SK-N-MC (cell line): Measurements from ENCODE around the gene QPCT.
A peak's percentile ranks its signal among the peaks of the same experiment; 100 is the strongest.
"Not testable (repeated sequence)": the region's sequence is repeated elsewhere in the genome, so short reads cannot be mapped to it uniquely, and the experiment has no call there.

ENCODE experiments used
- DNase-seq: peaks from one replicate; pipeline ENCODE4 v3.0.0-alpha.2; 2011; ENCODE audit warnings: low read depth, low spot score
- H3K27ac ChIP-seq: fragments of 200-600 bp; sonication (generic); 2 replicates; pipeline ENCODE4 v1.5.1; 2016; ENCODE audit warnings: mixed run types
- H3K36me3 ChIP-seq: fragments of 200-600 bp; sonication (generic); 2 replicates; pipeline ENCODE4 v1.6.1; 2017; ENCODE audit warnings: antibody characterized with exemption, low read length, mixed read lengths; ENCODE audit not compliant: insufficient read depth
- H3K4me3 ChIP-seq: fragments of 200-600 bp; sonication (generic); 2 replicates; pipeline ENCODE4 v1.5.1; 2016
- H3K9ac ChIP-seq: fragments of 200-600 bp; sonication (generic); 2 replicates; pipeline ENCODE4 v1.8.0; 2017; ENCODE audit warnings: mixed run types, mixed read lengths; ENCODE audit not compliant: insufficient read length
- H3K9me3 ChIP-seq: fragments of 200-600 bp; sonication (generic); 2 replicates; pipeline ENCODE4 v1.6.1; 2017; ENCODE audit warnings: low read depth, mild to moderate bottlenecking, antibody characterized with exemption, low read length, moderate library complexity, mixed read lengths
- EZH2 ChIP-seq: fragments of 200-600 bp; sonication (generic); IDR thresholded peaks from one replicate; pipeline ENCODE4 v1.6.1; 2017; ENCODE audit warnings: antibody characterized with exemption
- FOXP2 ChIP-seq: optimal IDR thresholded peaks from 2 replicates; pipeline ENCODE3; 2011; ENCODE audit warnings: mild to moderate bottlenecking, moderate library complexity; ENCODE audit not compliant: insufficient read depth; ENCODE audit errors: extremely low read length, control extremely low read depth
- POLR2AphosphoS5 ChIP-seq: IDR thresholded peaks from 2 replicates; pipeline ENCODE4 v1.6.1; 2012; ENCODE audit warnings: mild to moderate bottlenecking, low read depth, low read length, borderline replicate concordance

Gene QPCT

DNA sequence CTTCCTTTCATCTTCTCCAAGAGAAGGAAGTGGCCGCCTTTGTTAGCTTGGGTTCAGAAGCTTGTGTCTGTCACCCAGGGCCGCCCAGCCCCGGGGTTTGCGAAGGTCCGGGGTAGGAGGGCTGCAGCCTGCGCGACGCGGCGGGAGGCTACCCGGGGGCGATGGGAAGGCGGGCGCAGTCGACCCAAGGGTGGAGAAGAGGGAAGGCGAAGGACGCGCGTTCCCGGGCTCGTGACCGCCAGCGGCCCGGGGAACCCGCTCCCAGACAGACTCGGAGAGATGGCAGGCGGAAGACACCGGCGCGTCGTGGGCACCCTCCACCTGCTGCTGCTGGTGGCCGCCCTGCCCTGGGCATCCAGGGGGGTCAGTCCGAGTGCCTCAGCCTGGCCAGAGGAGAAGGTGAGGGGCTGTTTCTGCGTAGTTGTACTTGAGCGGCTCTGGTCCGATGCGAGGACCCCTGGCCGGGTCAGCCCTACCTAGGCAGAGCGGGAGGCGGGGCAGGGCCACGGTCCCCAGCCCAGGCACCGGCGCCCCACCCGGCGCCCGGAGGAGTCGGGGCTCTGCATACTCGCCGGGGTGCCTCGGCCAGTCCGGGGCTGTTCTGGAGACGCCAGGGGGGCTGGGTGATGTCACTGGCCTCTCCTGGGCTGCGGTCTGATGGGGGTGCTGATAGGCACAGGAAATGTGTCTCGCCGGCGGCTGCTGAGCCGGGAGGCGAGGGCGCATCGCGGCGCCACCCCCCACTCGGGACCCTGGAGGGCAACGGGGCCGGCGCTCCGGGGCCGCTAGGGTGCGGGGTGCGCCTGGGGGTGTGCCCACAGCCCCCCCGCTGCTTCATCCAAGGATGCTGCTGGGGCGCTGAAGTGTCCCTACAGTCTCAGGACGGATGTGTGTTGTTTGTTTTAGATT is at the start of gene QPCT:
Gene QPCT (plus strand): TSS at position 178 of the 909 bp plus-strand sequence. CDS start 102 bp downstream, at position 280.
- H3K36me3 ChIP-seq, result no peaks in the 10 kb centered on the region
- H3K9me3 ChIP-seq, result no peaks in the 10 kb centered on the region
- H3K27ac ChIP-seq, result peak within 1 kb of the TSS; percentile 52
- no peak within 1 kb of the TSS for H3K9ac ChIP-seq
- no peak for DNase-seq
- TF ChIP-seq FOXP2 (no peak), POLR2AphosphoS5 (no peak), EZH2 (no peak)
- no peak within 1 kb of the TSS for H3K4me3 ChIP-seq

GRCh38 chr2:37294858-37295257 is 49.6 kb upstream of the QPCT start:
- not testable (repeated sequence) for H3K9me3 ChIP-seq, H3K9ac ChIP-seq, H3K4me3 ChIP-seq, H3K27ac ChIP-seq, DNase-seq
- peaks cover 49% of the 10 kb centered on the region for H3K36me3 ChIP-seq

DNA sequence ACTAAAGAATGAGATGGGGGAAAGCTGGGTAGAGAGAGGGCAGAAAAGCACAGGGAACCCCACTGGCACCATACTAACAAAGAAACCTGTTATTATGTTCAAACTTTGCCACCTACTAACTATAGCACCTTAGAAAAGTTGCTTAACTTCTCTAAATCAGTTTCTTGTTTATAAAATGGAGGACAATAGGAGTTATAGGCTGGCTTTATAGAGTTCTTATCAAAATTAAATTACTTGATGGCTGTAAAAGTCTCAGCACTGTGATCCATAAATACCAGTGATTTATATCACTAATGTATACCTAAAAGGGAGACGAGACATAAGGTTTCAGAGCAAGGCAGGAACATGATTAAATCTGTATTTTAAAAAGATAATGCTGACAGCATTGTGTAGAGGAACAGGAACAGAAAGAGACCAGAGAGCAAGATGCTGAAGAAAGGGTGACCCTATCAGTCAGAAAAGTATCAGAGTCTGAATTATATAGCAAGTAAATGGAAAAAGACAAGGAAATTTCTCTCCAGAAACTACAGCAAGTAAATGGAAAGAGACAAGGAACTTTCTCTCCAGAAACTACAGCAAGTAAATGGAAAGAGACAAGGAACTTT is 48.9 kb upstream of the QPCT start:
- no peak for DNase-seq
- TF ChIP-seq POLR2AphosphoS5 (no peak), FOXP2 (no peak), EZH2 (no peak)
- Histone ChIP-seq H3K36me3 (peaks cover 50% of the 10 kb centered on the region), H3K9ac (no peak overlapping the region), H3K4me3 (no peak overlapping the region), H3K9me3 (no peaks in the 10 kb centered on the region; the same call in 1 of the 2 replicates), H3K27ac (no peak overlapping the region)

DNA sequence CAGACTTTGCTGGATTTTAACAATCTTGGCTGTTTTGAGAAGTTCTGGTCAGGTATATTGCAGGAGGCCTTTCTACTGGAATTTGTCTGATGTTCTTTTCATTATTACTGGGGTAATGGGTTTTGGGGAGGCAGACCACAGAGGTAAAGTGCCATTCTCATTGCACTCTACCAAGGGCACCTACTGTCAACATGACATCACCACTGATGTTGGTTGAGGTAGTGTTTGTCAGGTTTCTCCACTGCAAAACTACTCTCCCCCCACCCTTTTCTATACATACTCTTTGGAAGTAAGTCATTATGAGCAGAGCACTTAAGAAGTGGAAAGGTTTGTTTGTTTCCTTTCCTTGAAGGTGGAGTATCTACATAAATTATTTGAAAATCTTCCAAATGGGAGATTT is 46.8 kb upstream of the QPCT start:
- Histone ChIP-seq H3K4me3 (no peak overlapping the region), H3K9ac (no peak overlapping the region), H3K36me3 (peaks cover 48% of the 10 kb centered on the region), H3K27ac (no peak overlapping the region), H3K9me3 (no peaks in the 10 kb centered on the region; the same call in 1 of the 2 replicates)
- no peak for DNase-seq
- TF ChIP-seq FOXP2 (no peak), EZH2 (no peak), POLR2AphosphoS5 (no peak)

GRCh38 chr2:37300146-37300545 is 44.3 kb upstream of the QPCT start:
- Histone ChIP-seq H3K36me3 (peaks cover 55% of the 10 kb centered on the region), H3K9me3 (no peaks in the 10 kb centered on the region; the same call in 1 of the 2 replicates), H3K9ac (no peak overlapping the region), H3K4me3 (no peak overlapping the region), H3K27ac (no peak overlapping the region)
- TF ChIP-seq POLR2AphosphoS5 (no peak), FOXP2 (no peak), EZH2 (no peak)
- no peak for DNase-seq

DNA sequence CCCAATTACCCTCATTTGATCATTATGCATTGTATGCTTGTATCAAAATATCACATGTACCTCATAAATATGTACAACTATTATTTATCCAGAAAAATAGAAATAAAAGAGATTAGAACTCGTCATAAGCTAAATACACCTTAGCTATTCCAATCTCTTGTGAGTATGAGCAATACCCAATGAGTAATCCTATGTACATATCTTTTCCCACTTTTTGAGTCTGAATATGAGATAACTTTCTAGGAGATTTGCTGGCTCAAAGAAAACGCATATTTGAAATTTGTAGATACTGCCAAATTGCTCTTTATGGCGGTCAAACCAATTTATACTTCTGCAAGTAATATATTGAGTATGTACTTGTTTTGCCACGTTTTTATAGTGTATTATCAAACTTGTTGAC is 43.9 kb upstream of the QPCT start:
- Histone ChIP-seq H3K9me3 (no peaks in the 10 kb centered on the region; the same call in 1 of the 2 replicates), H3K4me3 (no peak overlapping the region), H3K36me3 (peaks cover 55% of the 10 kb centered on the region), H3K9ac (no peak overlapping the region), H3K27ac (peak overlapping the region; percentile 56)
- DNase-seq, result no peak
- TF ChIP-seq POLR2AphosphoS5 (no peak), FOXP2 (no peak), EZH2 (no peak)

DNA sequence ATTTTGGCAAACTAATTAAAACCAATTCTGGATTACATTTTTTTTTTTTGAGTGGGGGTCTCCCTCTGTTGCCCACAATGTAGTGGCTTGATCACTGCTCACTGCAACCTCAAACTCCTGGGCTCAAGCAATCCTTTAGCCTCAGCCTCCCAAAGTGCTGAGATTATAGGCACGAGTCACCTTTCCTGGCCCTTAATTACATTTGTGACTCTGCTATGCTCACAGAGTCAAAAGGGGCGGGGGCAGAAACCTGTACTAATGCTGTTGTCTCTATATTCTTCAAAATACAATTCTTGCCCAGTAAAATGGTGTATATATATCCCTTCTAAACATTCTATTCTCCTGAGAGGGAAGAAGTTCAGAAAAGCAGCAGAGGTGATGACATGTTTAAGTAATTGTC is 43.0 kb upstream of the QPCT start:
- Histone ChIP-seq H3K36me3 (peaks cover 49% of the 10 kb centered on the region), H3K9ac (no peak overlapping the region), H3K27ac (no peak overlapping the region), H3K4me3 (no peak overlapping the region), H3K9me3 (no peaks in the 10 kb centered on the region; the same call in 1 of the 2 replicates)
- TF ChIP-seq POLR2AphosphoS5 (no peak), EZH2 (no peak), FOXP2 (no peak)
- DNase-seq, result no peak

DNA sequence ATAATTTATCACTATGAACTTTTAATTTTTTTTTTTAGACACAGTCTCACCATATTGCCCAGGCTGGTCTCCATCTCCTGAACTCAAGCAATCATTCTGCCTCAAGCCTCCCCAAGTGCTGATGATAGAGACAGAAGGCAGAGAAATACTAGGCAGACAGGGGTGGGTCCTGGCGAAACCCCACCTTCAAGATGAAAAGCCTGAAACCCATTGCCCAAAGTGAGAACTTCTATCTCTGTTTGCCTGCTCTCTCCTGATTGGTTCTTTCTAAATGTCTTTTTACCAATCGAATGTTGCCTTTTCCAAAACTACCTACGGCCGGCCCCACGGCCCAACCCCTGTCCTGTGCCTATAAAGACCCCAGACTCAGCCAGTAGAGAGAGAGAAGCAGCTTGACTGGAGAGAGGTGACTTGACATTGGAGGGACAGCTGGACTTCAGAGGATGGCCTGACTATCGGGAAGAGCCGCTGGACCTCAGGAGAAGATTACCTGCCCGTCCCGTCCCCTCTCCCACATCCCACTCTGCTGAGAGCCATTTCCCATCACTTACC is 41.7 kb upstream of the QPCT start:
- H3K9me3 ChIP-seq, result no peaks in the 10 kb centered on the region; the same call in 1 of the 2 replicates

More for the DNA sequence above, 41.7 kb upstream of the QPCT start:
- Histone ChIP-seq H3K9ac (no peak overlapping the region), H3K4me3 (no peak overlapping the region), H3K36me3 (peaks cover 46% of the 10 kb centered on the region), H3K27ac (no peak overlapping the region)
- DNase-seq, result no peak
- TF ChIP-seq EZH2, result no peak
- TF ChIP-seq POLR2AphosphoS5, result no peak
- no peak for TF ChIP-seq FOXP2
